Lower leg skin (tissue), 3 donors: ENCODE measurements around the gene SF3B2.

Experiments used
- CTCF ChIP-seq, 3 donors: fragments of 450-650 bp; IDR thresholded peaks; one replicate each; pipeline ENCODE4 v1.5.1; 2016; ENCODE audit warnings: antibody characterized with exemption in 3 of 3, mild to moderate bottlenecking in 3 of 3, moderate library complexity in 2 of 3
- POLR2A ChIP-seq, 2 donors: fragments of 450-650 bp; IDR thresholded peaks; one replicate each; pipeline ENCODE4 v1.6.1; 2016 to 2017; ENCODE audit warnings: antibody characterized with exemption in 2 of 2, mild to moderate bottlenecking in 1 of 2, moderate library complexity in 1 of 2

GRCh38 chr11:66008468-66009101 lies 43.6 kb upstream of the SF3B2 start:
- TF ChIP-seq CTCF (IDR thresholded peaks at IDR 0.05) = no peak
- no peak for TF ChIP-seq POLR2A (IDR thresholded peaks at IDR 0.05)
